ENCODE measurements around the gene GAL3ST3. TPM values are rescaled to one million over a fixed set of nuclear protein-coding genes. Genes with fewer than 3 reads are reported as not detected.
A peak's percentile ranks its signal among the peaks of the same experiment; 100 is the strongest.

GAL3ST3 gene
- total and polyA plus RNA-seq, 2 donors (not counting 1 experiment from before 2014, with no cell fraction given), result not detected

GRCh38 chr11:66015454-66015881 is 33.5 kb downstream of the GAL3ST3 start:
- Histone ChIP-seq H3K27me3 (ENCODE audit: control insufficient read depth, insufficient read depth, low read length) (peaks cover 7% of the 10 kb centered on the region), H4K20me1 (ENCODE audit: control insufficient read depth, extremely low read depth, insufficient read depth, low read length) (no peaks in the 10 kb centered on the region), H3K79me2 (ENCODE audit: control insufficient read depth, insufficient read depth, low read length) (no peaks in the 10 kb centered on the region), H2AFZ (ENCODE audit: low read length) (no peak overlapping the region), H3K9me3 (ENCODE audit: control insufficient read depth, insufficient read depth, low read depth, low read length) (no peaks in the 10 kb centered on the region), H3K4me1 (ENCODE audit: control insufficient read depth, extremely low read depth, insufficient read depth, low read length) (peaks cover 3% of the 10 kb centered on the region), H3K4me2 (ENCODE audit: extremely low read depth, insufficient read depth, low read length) (no peak overlapping the region), H3K4me3 (replicated peaks in 1 of 4; ENCODE audit: control extremely low read depth in 1 of 4, insufficient read depth in 1 of 4, low read depth in 3 of 4, low read length in 4 of 4) (no peak overlapping the region), H3K9ac (ENCODE audit: insufficient read depth, low read length) (no peak overlapping the region), H3K36me3 (ENCODE audit: control insufficient read depth, insufficient read depth, low read length) (no peaks in the 10 kb centered on the region), H3K27ac (ENCODE audit: insufficient read depth, low read length) (no peak overlapping the region)
- no peak for TF ChIP-seq EZH2 (IDR thresholded peaks at IDR 0.05; ENCODE audit: low read length, missing control alignments)
- TF ChIP-seq, protein P1, sequence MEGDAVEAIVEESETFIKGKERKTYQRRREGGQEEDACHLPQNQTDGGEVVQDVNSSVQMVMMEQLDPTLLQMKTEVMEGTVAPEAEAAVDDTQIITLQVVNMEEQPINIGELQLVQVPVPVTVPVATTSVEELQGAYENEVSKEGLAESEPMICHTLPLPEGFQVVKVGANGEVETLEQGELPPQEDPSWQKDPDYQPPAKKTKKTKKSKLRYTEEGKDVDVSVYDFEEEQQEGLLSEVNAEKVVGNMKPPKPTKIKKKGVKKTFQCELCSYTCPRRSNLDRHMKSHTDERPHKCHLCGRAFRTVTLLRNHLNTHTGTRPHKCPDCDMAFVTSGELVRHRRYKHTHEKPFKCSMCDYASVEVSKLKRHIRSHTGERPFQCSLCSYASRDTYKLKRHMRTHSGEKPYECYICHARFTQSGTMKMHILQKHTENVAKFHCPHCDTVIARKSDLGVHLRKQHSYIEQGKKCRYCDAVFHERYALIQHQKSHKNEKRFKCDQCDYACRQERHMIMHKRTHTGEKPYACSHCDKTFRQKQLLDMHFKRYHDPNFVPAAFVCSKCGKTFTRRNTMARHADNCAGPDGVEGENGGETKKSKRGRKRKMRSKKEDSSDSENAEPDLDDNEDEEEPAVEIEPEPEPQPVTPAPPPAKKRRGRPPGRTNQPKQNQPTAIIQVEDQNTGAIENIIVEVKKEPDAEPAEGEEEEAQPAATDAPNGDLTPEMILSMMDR (conservative IDR thresholded peaks at IDR 0.05 in 1 of 2, IDR thresholded peaks at IDR 0.05 in 1 of 2; ENCODE audit: low read depth in 1 of 2, low read length in 2 of 2), result no peak
- DNase-seq (ENCODE audit: low read depth in 2 of 2), result peak; percentile 6 to 48

DNA sequence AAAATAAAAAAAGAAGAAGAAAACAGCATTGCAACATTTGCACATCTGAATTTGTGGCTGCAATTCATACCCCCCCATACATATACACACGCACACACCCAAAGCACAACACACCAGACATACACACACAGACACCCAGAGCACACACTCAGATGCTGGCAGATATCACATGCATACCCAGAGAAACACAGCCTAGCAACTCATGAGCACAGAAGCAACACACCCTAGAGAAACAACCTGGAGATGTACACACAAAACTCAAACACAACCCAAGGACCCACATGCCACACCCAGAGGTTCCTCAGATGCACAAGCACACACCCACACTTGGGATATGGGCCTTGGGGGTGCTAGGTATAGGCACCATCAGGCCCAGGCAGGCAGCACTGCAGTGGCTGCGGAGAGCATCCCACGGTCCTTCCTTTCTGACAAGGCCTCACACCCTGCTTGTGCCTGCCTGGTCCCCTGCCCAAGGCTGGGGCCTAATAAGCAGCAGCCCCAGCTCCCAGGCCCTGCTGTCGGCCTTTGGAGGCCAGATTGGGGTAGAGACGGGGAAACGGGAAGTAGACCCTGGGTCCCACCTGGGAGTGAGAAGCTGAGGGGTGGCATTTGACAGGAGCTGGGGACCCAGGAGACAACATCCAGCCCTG is 34.0 kb downstream of the GAL3ST3 start:
- no peaks in the 10 kb centered on the region for H3K79me2 ChIP-seq (ENCODE audit: control insufficient read depth, insufficient read depth, low read length)
- H3K27ac ChIP-seq (ENCODE audit: insufficient read depth, low read length), result no peak overlapping the region
- H2AFZ ChIP-seq (ENCODE audit: low read length), result no peak overlapping the region
- H3K4me3 ChIP-seq (replicated peaks in 1 of 4; ENCODE audit: control extremely low read depth in 1 of 4, insufficient read depth in 1 of 4, low read depth in 3 of 4, low read length in 4 of 4), result no peak overlapping the region
- peaks cover 3% of the 10 kb centered on the region for H3K4me1 ChIP-seq (ENCODE audit: control insufficient read depth, extremely low read depth, insufficient read depth, low read length)
- H4K20me1 ChIP-seq (ENCODE audit: control insufficient read depth, extremely low read depth, insufficient read depth, low read length), result no peaks in the 10 kb centered on the region
- no peak for DNase-seq (ENCODE audit: low read depth in 2 of 2)
- TF ChIP-seq, protein P1 (conservative IDR thresholded peaks at IDR 0.05 in 1 of 2, IDR thresholded peaks at IDR 0.05 in 1 of 2; ENCODE audit: low read depth in 1 of 2, low read length in 2 of 2), result no peak
- TF ChIP-seq EZH2 (IDR thresholded peaks at IDR 0.05; ENCODE audit: low read length, missing control alignments), result no peak
- no peak overlapping the region for H3K4me2 ChIP-seq (ENCODE audit: extremely low read depth, insufficient read depth, low read length)
- no peak overlapping the region for H3K9ac ChIP-seq (ENCODE audit: insufficient read depth, low read length)
- no peaks in the 10 kb centered on the region for H3K36me3 ChIP-seq (ENCODE audit: control insufficient read depth, insufficient read depth, low read length)
- H3K27me3 ChIP-seq (ENCODE audit: control insufficient read depth, insufficient read depth, low read length), result peaks cover 7% of the 10 kb centered on the region
- H3K9me3 ChIP-seq (ENCODE audit: control insufficient read depth, insufficient read depth, low read depth, low read length), result no peaks in the 10 kb centered on the region

GRCh38 chr11:66013762-66014100 is 35.2 kb downstream of the GAL3ST3 start:
- no peak overlapping the region for H3K4me3 ChIP-seq (replicated peaks in 1 of 4; ENCODE audit: control extremely low read depth in 1 of 4, insufficient read depth in 1 of 4, low read depth in 3 of 4, low read length in 4 of 4)
- no peak overlapping the region for H2AFZ ChIP-seq (ENCODE audit: low read length)
- no peaks in the 10 kb centered on the region for H3K79me2 ChIP-seq (ENCODE audit: control insufficient read depth, insufficient read depth, low read length)
- H3K4me2 ChIP-seq (ENCODE audit: extremely low read depth, insufficient read depth, low read length), result no peak overlapping the region
- H3K27ac ChIP-seq (ENCODE audit: insufficient read depth, low read length), result no peak overlapping the region
- no peaks in the 10 kb centered on the region for H4K20me1 ChIP-seq (ENCODE audit: control insufficient read depth, extremely low read depth, insufficient read depth, low read length)
- no peaks in the 10 kb centered on the region for H3K9me3 ChIP-seq (ENCODE audit: control insufficient read depth, insufficient read depth, low read depth, low read length)
- no peak for DNase-seq (ENCODE audit: low read depth in 2 of 2)
- H3K9ac ChIP-seq (ENCODE audit: insufficient read depth, low read length), result no peak overlapping the region
- no peaks in the 10 kb centered on the region for H3K36me3 ChIP-seq (ENCODE audit: control insufficient read depth, insufficient read depth, low read length)
- H3K27me3 ChIP-seq (ENCODE audit: control insufficient read depth, insufficient read depth, low read length), result peaks cover 7% of the 10 kb centered on the region
- TF ChIP-seq, protein P1 (conservative IDR thresholded peaks at IDR 0.05 in 1 of 2, IDR thresholded peaks at IDR 0.05 in 1 of 2; ENCODE audit: low read depth in 1 of 2, low read length in 2 of 2), result no peak
- no peak for TF ChIP-seq EZH2 (IDR thresholded peaks at IDR 0.05; ENCODE audit: low read length, missing control alignments)
- H3K4me1 ChIP-seq (ENCODE audit: control insufficient read depth, extremely low read depth, insufficient read depth, low read length), result peaks cover 3% of the 10 kb centered on the region
